ENCODE measurements around the gene CHRNB4. TPM values are rescaled to one million over a fixed set of nuclear protein-coding genes. Genes with fewer than 3 reads are reported as not detected.
A peak's percentile ranks its signal among the peaks of the same experiment; 100 is the strongest.
"Not testable (repeated sequence)": the region's sequence is repeated elsewhere in the genome, so short reads cannot be mapped to it uniquely, and the experiment has no call there.

Gene CHRNB4
- total RNA-seq, 4 donors from 2014 or later, result 0.19 TPM; not detected in 3

GRCh38 chr15:78615151-78615589 is 25.8 kb downstream of the CHRNB4 start:
- intact Hi-C loops (cut with DNase I; ENCODE audit: low total_unique reads), result loop anchor here (5.0 kb wide), 1 partner anchor 92 kb away; no protein-coding TSS in a partner anchor
- TF ChIP-seq POLR2A (IDR thresholded peaks at IDR 0.05) (no peak), CTCF (IDR thresholded peaks at IDR 0.05) (no peak)
- DNase-seq (ENCODE audit: low spot score in 2 of 2), result peak in 1 of 2 donors; percentile 70
- H3K4me3 ChIP-seq (ENCODE audit: low read depth, poor library complexity, severe bottlenecking), result no peak overlapping the region
- WGBS, 2 donors, result 82 to 90% methylated on average over 2 to 3 of the region's 3 CpGs

- TF ChIP-seq CTCF (IDR thresholded peaks at IDR 0.05), result no peak
- TF ChIP-seq POLR2A (IDR thresholded peaks at IDR 0.05), result no peak
- intact Hi-C loops (cut with DNase I; ENCODE audit: low total_unique reads), result no loop called here
- WGBS, 2 donors, result 40 to 54% methylated on average over 3 of the region's 3 CpGs
- no peak overlapping the region for H3K4me3 ChIP-seq (ENCODE audit: low read depth, poor library complexity, severe bottlenecking)
- DNase-seq (ENCODE audit: low spot score in 2 of 2), result no peak
Measured at GRCh38 chr15:78614021-78614420, 27.0 kb downstream of the CHRNB4 start.

- H3K4me3 ChIP-seq (ENCODE audit: low read depth, poor library complexity, severe bottlenecking); DNase-seq (ENCODE audit: low spot score in 2 of 2); intact Hi-C loops (cut with DNase I; ENCODE audit: low total_unique reads): not testable (repeated sequence)
- WGBS, 2 donors, result 90% methylated on average over 3 of the region's 3 CpGs
Measured at GRCh38 chr15:78609551-78609950, 31.5 kb downstream of the CHRNB4 start.

GRCh38 chr15:78605680-78606079 is 35.3 kb downstream of the CHRNB4 start:
- 88 to 94% methylated on average over 4 of the region's 4 CpGs for WGBS, 2 donors
- intact Hi-C loops (cut with DNase I; ENCODE audit: low total_unique reads), result no loop called here
- no peak for DNase-seq (ENCODE audit: low spot score in 2 of 2)
- no peak overlapping the region for H3K4me3 ChIP-seq (ENCODE audit: low read depth, poor library complexity, severe bottlenecking)
- TF ChIP-seq POLR2A (IDR thresholded peaks at IDR 0.05) (no peak), CTCF (IDR thresholded peaks at IDR 0.05) (no peak)

- WGBS, 2 donors, result 90 to 94% methylated on average over 5 of the region's 5 CpGs
- DNase-seq (ENCODE audit: low spot score in 2 of 2), result no peak
- intact Hi-C loops (cut with DNase I; ENCODE audit: low total_unique reads), result no loop called here
- no peak overlapping the region for H3K4me3 ChIP-seq (ENCODE audit: low read depth, poor library complexity, severe bottlenecking)
- no peak for TF ChIP-seq CTCF (IDR thresholded peaks at IDR 0.05)
- no peak for TF ChIP-seq POLR2A (IDR thresholded peaks at IDR 0.05)
Measured at GRCh38 chr15:78605201-78605600, 35.8 kb downstream of the CHRNB4 start.

- WGBS, 2 donors, result 81 to 94% methylated on average over 2 of the region's 2 CpGs
- intact Hi-C loops (cut with DNase I; ENCODE audit: low total_unique reads), result no loop called here
Measured at GRCh38 chr15:78604420-78604819, 36.6 kb downstream of the CHRNB4 start.

More at GRCh38 chr15:78604420-78604819, 36.6 kb downstream of the CHRNB4 start:
- TF ChIP-seq POLR2A (IDR thresholded peaks at IDR 0.05) (no peak), CTCF (IDR thresholded peaks at IDR 0.05) (no peak)
- no peak for DNase-seq (ENCODE audit: low spot score in 2 of 2)
- no peak overlapping the region for H3K4me3 ChIP-seq (ENCODE audit: low read depth, poor library complexity, severe bottlenecking)
